Panc1 (cell line): ENCODE results near the gene NUP188. TPM values are rescaled to one million over a fixed set of nuclear protein-coding genes. Genes with fewer than 3 reads are reported as not detected.
A peak's percentile ranks its signal among the peaks of the same experiment; 100 is the strongest.

Experiments used
- ATAC-seq: fragments of 200-7000 bp; cut with Tn5 transposase; 2 replicates; pipeline ENCODE4 v1.9.1; 2020; ENCODE audit warnings: mild to moderate bottlenecking, moderate library complexity
- BruUV-seq: library from RNA; stranded (reverse); fragments of 400-500 nt; replicated peaks from 2 replicates; lab custom pipeline; 2021; lab: Mats Ljungman, UMichigan
- CTCF ChIA-PET: fragments of 300-600 bp; sonication (Branson Sonifier 250); formaldehyde crosslinking; loops from one replicate; lab custom pipeline; 2022; ENCODE audit warnings: antibody characterized with exemption; lab: Charles Lee
- POLR2A ChIA-PET: fragments of 300-600 bp; sonication (Branson Sonifier 250); formaldehyde crosslinking; loops from one replicate; lab custom pipeline; 2022; ENCODE audit warnings: antibody characterized with exemption; lab: Charles Lee
- DNase-seq: peaks from one replicate; pipeline ENCODE4 v3.0.0-alpha.2; 2010; ENCODE audit warnings: low read depth, low spot score
- H3K27ac ChIP-seq: 2 replicates; pipeline ENCODE4 v1.5.1; 2011; ENCODE audit warnings: mild to moderate bottlenecking, low read length, inconsistent platforms
- H3K27me3 ChIP-seq: fragments of 200-500 bp; sonication (Bioruptor generic); 2 replicates; pipeline ENCODE4 v1.6.0; 2014; ENCODE audit warnings: low read length, inconsistent platforms; ENCODE audit not compliant: control insufficient read depth, insufficient read depth
- H3K36me3 ChIP-seq: fragments of 200-500 bp; sonication (Bioruptor generic); 2 replicates; pipeline ENCODE4 v1.5.1; 2014; ENCODE audit warnings: inconsistent platforms, mild to moderate bottlenecking, low read length, moderate library complexity; ENCODE audit not compliant: control insufficient read depth, insufficient read depth
- H3K4me1 ChIP-seq: 2 replicates; pipeline ENCODE4 v1.5.1; 2011; ENCODE audit warnings: inconsistent platforms, mild to moderate bottlenecking, low read length, moderate library complexity; ENCODE audit not compliant: control insufficient read depth, insufficient read depth
- H3K4me3 ChIP-seq, 2 experiments: 2 replicates each; pipeline ENCODE4 v1.5.1; 2011 to 2012; ENCODE audit warnings: low read depth in 2 of 2, low read length in 2 of 2, mild to moderate bottlenecking in 2 of 2, inconsistent platforms in 1 of 2, moderate library complexity in 1 of 2
- H3K9me3 ChIP-seq: fragments of 200-500 bp; sonication (Bioruptor generic); 2 replicates; pipeline ENCODE4 v1.5.1; 2014; ENCODE audit warnings: low read depth, mild to moderate bottlenecking, inconsistent platforms, low read length, moderate library complexity; ENCODE audit not compliant: control insufficient read depth, insufficient read depth
- CTCF ChIP-seq: fragments of 450-650 bp; IDR thresholded peaks from 2 replicates; pipeline ENCODE4 v1.5.1; 2017; ENCODE audit warnings: mild to moderate bottlenecking
- POLR2AphosphoS5 ChIP-seq: IDR thresholded peaks from 2 replicates; pipeline ENCODE4 v1.6.1; 2012; ENCODE audit warnings: mild to moderate bottlenecking, low read depth, low read length, moderate library complexity
- REST ChIP-seq, 2 experiments: IDR thresholded peaks; 2 replicates each; pipeline ENCODE4 v1.6.1; 2011 to 2012; ENCODE audit warnings: low read depth in 2 of 2, control low read depth in 1 of 2, low read length in 1 of 2, mild to moderate bottlenecking in 1 of 2, moderate library complexity in 1 of 2; ENCODE audit not compliant: insufficient read depth in 1 of 2
- SIN3A ChIP-seq: IDR thresholded peaks from 2 replicates; pipeline ENCODE4 v1.6.1; 2012; ENCODE audit warnings: low read depth, mild to moderate bottlenecking, low read length, moderate library complexity, borderline replicate concordance; ENCODE audit not compliant: insufficient read depth
- TCF7L2 ChIP-seq: IDR thresholded peaks from 2 replicates; pipeline ENCODE4 v1.6.1; 2011; ENCODE audit warnings: mild to moderate bottlenecking, low read depth, low read length, inconsistent platforms
- in situ Hi-C: cut with HindIII; loops from 2 replicates; pipeline ENCODE4 v1.10.0; 2016; ENCODE audit warnings: low sequenced_read_pairs, low pct_unique_long_range_greater_than_20kb
- intact Hi-C: fragments of 100-400 bp; cut with micrococcal nuclease; formaldehyde crosslinking; loops from one replicate; pipeline ENCODE4 v1.10.0; 2022; ENCODE audit not compliant: unreplicated experiment
- total RNA-seq: library from RNA; stranded (reverse); gene quantifications from one replicate; pipeline ENCODE4 v1.2.1, GENCODE V29; 2021; ENCODE audit not compliant: unreplicated experiment

NUP188 gene
- total RNA-seq, 1 experiment from 2014 or later: 69.9 TPM

GRCh38 chr9:129023908-129024233 lies 76.4 kb downstream of the NUP188 start:
- Histone ChIP-seq H3K4me1 (peaks cover 16% of the 10 kb centered on the region), H3K27ac (no peak overlapping the region), H3K4me3 (no peak overlapping the region), H3K36me3 (no peaks in the 10 kb centered on the region), H3K9me3 (no peaks in the 10 kb centered on the region), H3K27me3 (no peaks in the 10 kb centered on the region)
- no TSS peak for BruUV-seq
- ATAC-seq (no peak), DNase-seq (no peak)
- in situ Hi-C loops: no loop called here
- ChIA-PET CTCF (no interaction called here), POLR2A (interaction anchor here (0.6 kb wide), 1 partner anchor 12 kb away, joined by 3 read pairs; no protein-coding TSS in a partner anchor)
- intact Hi-C loops: no loop called here
- no peak for TF ChIP-seq POLR2AphosphoS5
- no peak for TF ChIP-seq SIN3A
- TF ChIP-seq CTCF: no peak
- TF ChIP-seq TCF7L2: no peak
- TF ChIP-seq REST (IDR thresholded peaks at IDR 0.05; ENCODE audit: insufficient read depth in 1 of 2, low read depth in 2 of 2, low read length in 1 of 2): no peak

- Histone ChIP-seq H3K4me3 (peak overlapping the region; percentile 68 to 72), H3K4me1 (peaks cover 16% of the 10 kb centered on the region), H3K9me3 (no peaks in the 10 kb centered on the region), H3K27ac (0 out of 2 replicates have a peak overlapping the region, but pooled peaks have one; percentile 66), H3K27me3 (no peaks in the 10 kb centered on the region), H3K36me3 (no peaks in the 10 kb centered on the region)
- TSS peak; percentile 64 for BruUV-seq
- DNase-seq (no peak), ATAC-seq (no peak)
- CTCF ChIA-PET: no interaction called here
- POLR2A ChIA-PET: no interaction called here
- in situ Hi-C loops (no loop called here), intact Hi-C loops (no loop called here)
- TF ChIP-seq REST (IDR thresholded peaks at IDR 0.05; ENCODE audit: insufficient read depth in 1 of 2, low read depth in 2 of 2, low read length in 1 of 2) (no peak), TCF7L2 (no peak), CTCF (no peak), POLR2AphosphoS5 (no peak), SIN3A (no peak)
Measured at GRCh38 chr9:129026442-129027223, 79.1 kb downstream of the NUP188 start.
